Astrocyte of the spinal cord (primary cell): ENCODE measurements around the gene GID8.

Experiments
- DNase-seq: peaks from one replicate; pipeline ENCODE4 v3.0.0; 2011; ENCODE audit warnings: low read depth, low spot score
- H3K4me3 ChIP-seq: 2 replicates; pipeline ENCODE4 v1.5.1; 2011; ENCODE audit warnings: low read depth, mild to moderate bottlenecking, low read length, moderate library complexity
- CTCF ChIP-seq: IDR thresholded peaks from 2 replicates; pipeline ENCODE4 v1.5.1; 2012; ENCODE audit warnings: low read depth, mild to moderate bottlenecking, low read length, inconsistent platforms
- in situ Hi-C: cut with HindIII; loops from 2 replicates; pipeline ENCODE4 v1.10.0; 2017; ENCODE audit warnings: low sequenced_read_pairs

GID8 gene

DNA sequence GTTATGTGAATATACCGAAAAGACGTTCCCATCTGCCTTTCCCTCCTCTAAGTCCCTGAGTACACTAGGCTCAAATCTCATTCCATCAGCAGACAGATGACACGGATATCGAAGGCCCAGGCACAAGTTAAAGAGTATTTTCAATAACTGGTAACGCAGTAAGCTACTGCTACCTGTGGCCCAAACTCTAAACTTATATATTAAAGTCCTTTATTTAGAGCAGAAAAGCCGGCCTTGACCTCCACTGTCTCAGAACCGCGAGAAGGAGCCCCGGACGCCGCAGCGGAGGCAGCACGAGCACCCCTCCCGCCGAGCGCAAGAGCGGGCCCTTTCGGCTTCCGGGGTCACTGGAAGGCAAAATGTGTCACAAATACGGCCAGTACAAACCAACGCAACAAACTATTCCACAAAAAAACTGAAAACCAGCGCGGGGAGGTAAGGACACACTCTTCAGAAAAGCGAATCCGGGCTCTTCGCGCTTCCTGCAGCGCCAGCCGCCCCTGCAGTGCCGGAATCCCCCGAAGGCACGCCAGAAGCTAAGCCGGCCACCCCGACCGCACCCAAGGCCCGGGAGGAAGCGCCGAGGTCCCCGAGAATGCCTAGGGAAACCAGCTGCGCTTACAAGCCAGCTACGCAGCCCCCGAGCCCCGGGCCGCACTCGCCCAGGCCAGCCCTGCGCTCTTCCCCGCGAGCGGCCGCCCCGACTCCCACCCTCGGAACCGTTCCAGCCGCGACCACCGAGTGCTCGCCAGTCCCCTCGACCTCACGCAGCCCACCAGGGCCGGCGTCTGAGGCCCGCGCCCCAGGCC, 12.3 kb upstream of the GID8 start:
- TF ChIP-seq CTCF: no peak
- in situ Hi-C loops: no loop called here
- DNase-seq: peak; percentile 20
- peak overlapping the region; percentile 95 for H3K4me3 ChIP-seq

DNA sequence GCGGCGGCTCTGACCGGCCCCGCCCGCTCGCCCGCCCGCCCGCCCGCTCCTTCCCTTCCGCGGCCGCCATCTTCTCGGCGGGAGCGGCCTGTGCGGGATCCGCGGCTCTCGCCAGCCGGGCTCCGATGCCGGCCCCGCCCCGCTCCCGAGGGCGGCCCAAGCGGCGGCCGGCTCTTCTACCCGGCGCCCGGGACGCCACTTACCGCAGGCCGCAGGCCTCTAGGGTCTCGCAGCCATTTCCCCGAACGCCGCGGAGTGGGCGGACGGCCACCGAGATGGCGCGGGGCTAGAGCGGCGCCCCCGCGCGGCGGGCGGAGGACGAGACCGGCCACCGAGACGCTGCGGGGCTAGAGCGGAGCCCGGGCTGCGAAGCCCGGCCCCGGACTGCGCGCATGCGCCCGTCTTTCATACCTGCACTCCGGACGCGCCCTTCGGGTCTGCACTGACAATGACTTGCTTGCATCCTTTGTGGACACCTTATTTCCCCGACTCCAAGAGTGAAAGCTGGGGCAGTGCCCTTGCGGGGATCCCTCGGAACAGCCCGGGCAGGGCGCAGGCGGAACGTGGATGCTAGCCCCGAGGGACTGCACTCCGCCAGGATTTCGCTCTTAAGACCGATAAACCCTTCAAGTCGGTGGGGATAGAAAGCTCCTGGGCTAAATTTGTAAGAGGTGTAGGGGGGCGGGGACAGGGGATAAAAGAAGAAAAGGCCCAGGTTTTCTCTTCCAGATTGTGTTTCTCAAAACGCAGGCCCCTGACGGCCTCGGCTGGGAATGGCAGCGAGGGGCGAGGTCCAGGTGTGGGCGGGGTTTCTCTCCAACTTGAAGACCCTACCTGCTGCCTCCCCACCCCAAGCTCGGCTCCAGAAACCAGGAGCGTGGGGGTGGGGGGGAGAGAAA, 11.5 kb upstream of the GID8 start, which contains the start of gene DIDO1:
TSS of gene DIDO1 (minus strand) at position 277 of the 899 bp plus-strand sequence.
- TF ChIP-seq CTCF: peak; percentile 54
- peak within 1 kb of the TSS; percentile 95 for H3K4me3 ChIP-seq
- peak; percentile 83 for DNase-seq
- in situ Hi-C loops: no loop called here

GRCh38 chr20:62927128-62927705, 10.7 kb upstream of the GID8 start:
- no peak for TF ChIP-seq CTCF
- peak overlapping the region; percentile 95 for H3K4me3 ChIP-seq
- in situ Hi-C loops: no loop called here
- no peak for DNase-seq

DNA sequence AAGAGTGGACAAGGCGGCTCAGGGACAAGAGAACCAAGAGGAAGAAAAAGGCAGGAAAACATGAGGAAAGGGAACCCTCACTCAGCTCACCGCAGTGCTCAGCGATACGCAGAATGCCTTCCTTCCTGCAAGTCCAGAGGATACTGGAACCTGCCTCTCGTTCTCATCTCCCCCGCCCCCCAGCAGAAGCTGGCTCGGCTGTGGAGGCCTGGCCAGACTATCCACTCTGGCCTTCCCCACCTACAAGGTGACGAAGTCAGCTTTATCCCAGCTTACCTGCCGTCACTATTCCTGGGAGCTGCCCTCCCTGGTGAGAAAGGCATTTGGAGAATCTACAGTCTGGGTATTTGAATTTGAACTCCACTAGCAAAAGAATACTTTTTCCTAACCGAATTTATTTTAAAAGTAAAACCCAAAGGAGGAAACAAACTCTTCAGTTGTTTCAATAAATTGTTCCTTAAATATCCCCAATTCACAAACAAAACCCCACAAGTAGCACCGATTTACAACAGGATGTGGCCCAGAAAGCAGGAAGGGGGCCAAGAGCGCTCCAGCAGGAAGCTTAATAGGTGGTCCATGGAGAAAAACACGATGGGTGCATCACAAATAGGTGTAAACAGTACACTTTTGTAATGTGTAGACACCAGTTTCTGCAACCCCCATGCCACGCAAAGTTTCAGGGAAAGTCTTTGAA, 9.6 kb upstream of the GID8 start:
- in situ Hi-C loops: no loop called here
- H3K4me3 ChIP-seq: peak overlapping the region; percentile 37
- no peak for DNase-seq
- TF ChIP-seq CTCF: no peak

GRCh38 chr20:62929051-62929538, 8.9 kb upstream of the GID8 start:
- in situ Hi-C loops: no loop called here
- peak overlapping the region; percentile 37 for H3K4me3 ChIP-seq
- no peak for TF ChIP-seq CTCF
- peak; percentile 40 for DNase-seq

GRCh38 chr20:62931464-62931863, 6.5 kb upstream of the GID8 start:
- in situ Hi-C loops: no loop called here
- TF ChIP-seq CTCF: no peak

More at GRCh38 chr20:62931464-62931863, 6.5 kb upstream of the GID8 start:
- H3K4me3 ChIP-seq: no peak overlapping the region
- no peak for DNase-seq
